Activated CD4-positive, alpha-beta memory T cell treated with anti-CD3 and anti-CD28 coated beads, Interleukin-2, amount 10 ng/mL, durations not matched to agents 7 days and 5 days (primary cell): ENCODE data around the gene C4orf17. TPM values are rescaled to one million over a fixed set of nuclear protein-coding genes. Genes with fewer than 3 reads are reported as not detected.
"Not testable (repeated sequence)": the region's sequence is repeated elsewhere in the genome, so short reads cannot be mapped to it uniquely, and the experiment has no call there.

ENCODE experiments used
- CTCF ChIA-PET: fragments of 350-600 bp; sonication (Branson Sonifier 250); formaldehyde crosslinking; loops from one replicate; lab custom pipeline; 2021; ENCODE audit warnings: antibody characterized with exemption, inconsistent platforms; lab: Charles Lee
- POLR2A ChIA-PET: fragments of 350-600 bp; sonication (Branson Sonifier 250); formaldehyde crosslinking; loops from one replicate; lab custom pipeline; 2021; ENCODE audit warnings: antibody characterized with exemption; lab: Charles Lee
- DNase-seq: peaks from one replicate; pipeline ENCODE4 v3.0.0-alpha.2; 2020
- H3K27ac Mint-ChIP-seq: one replicate; pipeline ENCODE4 v1.8.0; 2021; ENCODE audit warnings: mild to moderate bottlenecking, mixed read lengths
- H3K27me3 Mint-ChIP-seq: one replicate; pipeline ENCODE4 v1.8.0; 2021; ENCODE audit warnings: mixed read lengths
- H3K36me3 Mint-ChIP-seq: one replicate; pipeline ENCODE4 v1.8.0; 2021; ENCODE audit warnings: low read depth, mixed read lengths
- H3K4me1 Mint-ChIP-seq: one replicate; pipeline ENCODE4 v1.8.0; 2021; ENCODE audit warnings: mixed read lengths
- H3K4me3 Mint-ChIP-seq: one replicate; pipeline ENCODE4 v1.8.0; 2021; ENCODE audit warnings: mild to moderate bottlenecking, mixed read lengths
- H3K9me3 Mint-ChIP-seq: one replicate; pipeline ENCODE4 v1.8.0; 2021; ENCODE audit warnings: mixed read lengths
- total RNA-seq, 2 experiments: library from RNA; stranded (reverse); gene quantifications; one replicate each; pipeline ENCODE4 v1.2.3, GENCODE V29; 2021

C4orf17 gene
- total RNA-seq, 2 experiments from 2014 or later, result not detected

- Mint-ChIP-seq H3K27me3 (peaks cover 3% of the 10 kb centered on the region), H3K36me3 (no peaks in the 10 kb centered on the region), H3K4me3 (no peak overlapping the region), H3K9me3 (peaks cover 2% of the 10 kb centered on the region), H3K4me1 (peaks cover 27% of the 10 kb centered on the region), H3K27ac (no peak overlapping the region)
- ChIA-PET CTCF (no interaction called here), POLR2A (no interaction called here)
- DNase-seq, result no peak
Measured at GRCh38 chr4:99504804-99505502, 5.9 kb upstream of the C4orf17 start.

DNA sequence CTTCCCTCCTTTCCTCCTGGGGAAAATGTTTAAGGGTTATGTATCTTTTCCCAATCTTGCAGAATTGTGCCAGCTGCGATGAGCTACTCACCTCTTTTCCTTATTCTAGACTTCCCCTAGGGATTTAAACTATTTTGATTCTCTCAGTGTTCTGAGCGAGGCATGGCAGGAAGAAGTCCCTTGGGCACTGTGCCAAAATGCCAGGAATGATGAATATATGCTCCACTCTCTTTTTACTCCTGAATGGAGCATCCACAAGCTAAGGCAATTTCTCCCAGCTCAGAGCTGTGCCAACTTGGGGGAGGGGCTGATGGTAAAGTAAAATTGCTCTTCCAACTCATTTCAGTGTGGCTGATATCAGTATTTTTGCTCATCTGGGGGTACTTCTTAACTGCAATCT is 4.0 kb upstream of the C4orf17 start:
- Mint-ChIP-seq H3K27me3 (peaks cover 2% of the 10 kb centered on the region), H3K4me3 (no peak overlapping the region), H3K4me1 (peaks cover 27% of the 10 kb centered on the region), H3K9me3 (peaks cover 2% of the 10 kb centered on the region), H3K27ac (peak overlapping the region; percentile 0), H3K36me3 (no peaks in the 10 kb centered on the region)
- ChIA-PET CTCF (no interaction called here), POLR2A (no interaction called here)
- no peak for DNase-seq

DNA sequence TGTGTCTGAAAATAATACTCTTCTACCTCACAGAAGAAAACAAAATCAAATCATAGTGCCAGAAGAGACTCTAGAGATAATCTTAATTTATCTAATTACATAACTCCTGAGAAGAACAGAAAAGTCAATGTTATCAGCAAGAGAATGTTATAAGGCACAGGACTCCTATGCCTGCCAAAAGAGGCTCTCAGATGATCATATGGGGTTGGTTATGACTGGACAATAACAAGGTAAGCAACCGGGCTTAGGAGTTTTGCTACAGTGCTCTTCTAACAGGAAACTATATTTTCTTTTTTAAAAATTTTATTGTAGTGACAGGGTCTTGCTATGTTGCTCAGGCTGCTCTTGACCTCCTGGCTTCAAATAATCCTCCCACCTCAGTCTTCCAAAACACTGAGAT is 3.5 kb upstream of the C4orf17 start:
- Mint-ChIP-seq H3K4me3 (no peak overlapping the region), H3K9me3 (peaks cover 2% of the 10 kb centered on the region), H3K27ac (peak overlapping the region; percentile 66), H3K36me3 (no peaks in the 10 kb centered on the region), H3K27me3 (no peaks in the 10 kb centered on the region), H3K4me1 (peaks cover 27% of the 10 kb centered on the region)
- ChIA-PET POLR2A (interaction anchor here (1.1 to 1.2 kb wide), 5 partner anchors 56 to 578 kb away, joined by 4 to 7 read pairs (median 4); partner anchors contain the start of genes ADH5, DNAJB14, EIF4E and TRMT10A), CTCF (interaction anchor here (1.0 to 1.1 kb wide), 3 partner anchors 31 to 513 kb away, joined by 3 read pairs; no protein-coding TSS in a partner anchor)
- no peak for DNase-seq

GRCh38 chr4:99507762-99508161 is 3.1 kb upstream of the C4orf17 start:
- H3K9me3 Mint-ChIP-seq, result peaks cover 2% of the 10 kb centered on the region
- H3K27me3 Mint-ChIP-seq, result no peaks in the 10 kb centered on the region
- POLR2A ChIA-PET, result interaction anchor here (1.1 to 1.2 kb wide), 5 partner anchors 55 to 578 kb away, joined by 4 to 7 read pairs (median 4); partner anchors contain the start of genes ADH5, DNAJB14, EIF4E and TRMT10A
- H3K4me3 Mint-ChIP-seq, result no peak overlapping the region
- peak overlapping the region; percentile 66 for H3K27ac Mint-ChIP-seq
- DNase-seq, result peak; percentile 42
- CTCF ChIA-PET, result interaction anchor here (1.0 to 1.1 kb wide), 3 partner anchors 30 to 513 kb away, joined by 3 read pairs; no protein-coding TSS in a partner anchor
- peaks cover 27% of the 10 kb centered on the region for H3K4me1 Mint-ChIP-seq
- H3K36me3 Mint-ChIP-seq, result no peaks in the 10 kb centered on the region

DNA sequence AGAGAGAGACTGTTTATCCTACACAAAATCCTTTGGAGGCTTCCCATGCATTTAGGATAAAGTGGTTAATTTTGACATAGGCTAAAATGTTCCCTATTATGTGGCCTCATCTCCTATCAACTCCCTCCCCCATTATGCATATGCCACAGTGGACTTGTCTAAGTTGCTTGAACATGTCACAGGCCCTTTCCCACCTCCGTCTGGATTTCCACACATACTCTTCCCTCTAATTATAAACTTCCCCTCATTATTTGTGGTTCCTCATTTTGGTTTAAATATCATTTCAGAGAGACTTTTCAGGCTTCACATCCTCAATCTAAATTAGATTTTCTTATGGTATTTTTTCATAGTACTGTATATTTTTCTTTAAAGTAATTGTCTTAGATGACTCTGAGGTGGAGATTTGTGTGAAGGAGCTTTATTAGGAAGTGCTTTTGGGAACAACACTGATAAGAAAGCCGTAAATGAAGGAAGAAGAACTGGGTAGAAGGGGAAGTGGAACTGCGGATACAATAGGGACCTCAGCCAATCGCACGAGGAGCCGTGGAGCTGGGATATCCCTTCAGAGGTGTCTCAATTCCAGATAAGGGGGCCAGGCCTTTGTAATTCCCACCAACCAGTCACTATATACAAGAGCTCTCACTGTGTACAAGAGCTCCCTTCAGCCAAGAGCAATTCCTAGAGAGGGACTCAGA is 7.9 kb downstream of the C4orf17 start:
- H3K36me3 Mint-ChIP-seq, result no peaks in the 10 kb centered on the region
- DNase-seq, result no peak
- no peaks in the 10 kb centered on the region for H3K9me3 Mint-ChIP-seq
- POLR2A ChIA-PET, result no interaction called here
- no peak overlapping the region for H3K27ac Mint-ChIP-seq
- CTCF ChIA-PET, result interaction anchor here (0.6 kb wide), 1 partner anchor 472 kb away, joined by 4 read pairs; no protein-coding TSS in a partner anchor
- no peaks in the 10 kb centered on the region for H3K4me1 Mint-ChIP-seq
- H3K4me3 Mint-ChIP-seq, result no peak overlapping the region
- peaks cover 5% of the 10 kb centered on the region for H3K27me3 Mint-ChIP-seq

DNA sequence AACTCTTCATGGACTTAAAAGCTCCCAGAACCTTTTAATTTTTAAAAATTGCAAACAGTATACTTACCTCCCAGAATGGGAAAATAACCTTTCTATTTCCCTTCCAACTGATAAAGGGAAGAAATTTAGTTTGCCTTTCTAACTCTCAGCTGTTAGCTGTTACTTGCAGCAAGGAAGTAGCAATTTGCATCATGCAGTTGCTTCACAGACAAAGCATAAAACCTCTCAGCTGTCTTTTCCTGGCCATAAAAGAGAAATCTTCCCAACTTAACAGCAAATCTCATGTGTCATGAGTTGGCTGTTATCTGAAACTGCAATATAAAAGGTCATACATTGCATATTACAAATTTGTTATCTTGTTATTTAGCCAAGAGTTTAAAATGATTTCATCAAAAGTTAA is 18.4 kb downstream of the C4orf17 start:
- POLR2A ChIA-PET, result no interaction called here
- Mint-ChIP-seq H3K4me1 (no peaks in the 10 kb centered on the region), H3K36me3 (no peaks in the 10 kb centered on the region), H3K4me3 (no peak overlapping the region), H3K9me3 (no peaks in the 10 kb centered on the region), H3K27ac (no peak overlapping the region), H3K27me3 (peaks cover 32% of the 10 kb centered on the region)
- DNase-seq, result no peak
- CTCF ChIA-PET, result no interaction called here

GRCh38 chr4:99529956-99530355 is 19.1 kb downstream of the C4orf17 start:
- no peak overlapping the region for H3K4me3 Mint-ChIP-seq
- POLR2A ChIA-PET, result no interaction called here
- CTCF ChIA-PET, result no interaction called here

GRCh38 chr4:99534699-99535098 is 23.9 kb downstream of the C4orf17 start:
- peaks cover 18% of the 10 kb centered on the region for H3K27me3 Mint-ChIP-seq
- H3K27ac Mint-ChIP-seq, POLR2A ChIA-PET, DNase-seq, CTCF ChIA-PET, H3K36me3 Mint-ChIP-seq, H3K4me3 Mint-ChIP-seq, H3K4me1 Mint-ChIP-seq, H3K9me3 Mint-ChIP-seq: not testable (repeated sequence)

More at GRCh38 chr4:99529956-99530355, 19.1 kb downstream of the C4orf17 start:
- Mint-ChIP-seq H3K27me3 (peaks cover 31% of the 10 kb centered on the region), H3K36me3 (no peaks in the 10 kb centered on the region), H3K27ac (no peak overlapping the region), H3K4me1 (no peaks in the 10 kb centered on the region), H3K9me3 (no peaks in the 10 kb centered on the region)
- no peak for DNase-seq

DNA sequence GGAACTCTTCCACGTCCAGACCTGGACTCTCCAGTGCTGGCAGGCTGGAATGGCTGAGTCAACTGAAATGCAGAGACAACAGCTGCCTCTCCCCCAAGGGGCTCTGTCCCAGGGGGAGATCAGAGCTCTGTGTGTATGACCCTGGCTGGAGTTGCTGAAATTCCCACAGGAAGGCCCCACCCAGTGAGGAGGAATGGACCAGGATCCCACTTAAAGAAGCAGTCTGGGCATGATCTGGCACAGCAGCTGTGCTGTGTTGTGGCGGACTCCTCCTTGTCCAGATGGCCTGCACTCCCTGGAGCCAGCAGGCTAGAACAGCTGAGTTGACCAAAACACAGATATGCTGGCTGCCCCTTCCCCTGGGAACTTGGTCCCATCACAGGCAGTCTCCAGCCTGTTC is 25.4 kb downstream of the C4orf17 start:
- H3K4me1 Mint-ChIP-seq, result no peaks in the 10 kb centered on the region
- H3K36me3 Mint-ChIP-seq, result no peaks in the 10 kb centered on the region
- POLR2A ChIA-PET, result no interaction called here
- CTCF ChIA-PET, result no interaction called here
- DNase-seq, result no peak
- H3K27ac Mint-ChIP-seq, result no peak overlapping the region
- peaks cover 13% of the 10 kb centered on the region for H3K27me3 Mint-ChIP-seq
- H3K4me3 Mint-ChIP-seq, result no peak overlapping the region
- H3K9me3 Mint-ChIP-seq, result no peaks in the 10 kb centered on the region

DNA sequence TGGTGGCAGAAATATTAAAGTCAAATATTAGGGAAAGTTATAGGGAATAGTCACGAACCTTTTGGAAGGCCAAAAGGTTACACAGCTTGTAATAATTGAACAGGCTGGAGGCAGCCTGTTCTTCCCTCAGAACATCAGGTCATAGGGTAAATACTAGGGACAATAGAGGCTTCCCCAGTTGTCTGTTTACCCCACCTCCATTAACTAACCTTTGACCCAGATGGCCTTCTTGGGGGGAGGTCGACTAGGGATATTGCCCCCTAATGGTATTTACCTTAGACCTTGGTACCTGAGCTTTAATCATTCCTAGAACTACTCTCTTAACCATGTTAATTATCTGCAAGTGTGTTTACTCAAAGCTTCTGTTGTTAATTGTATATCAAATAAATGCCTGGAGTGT is 26.0 kb downstream of the C4orf17 start:
- no peak for DNase-seq
- Mint-ChIP-seq H3K4me3 (no peak overlapping the region), H3K36me3 (no peaks in the 10 kb centered on the region), H3K9me3 (no peaks in the 10 kb centered on the region), H3K27ac (no peak overlapping the region), H3K27me3 (peaks cover 8% of the 10 kb centered on the region), H3K4me1 (no peaks in the 10 kb centered on the region)
- POLR2A ChIA-PET, result no interaction called here
- CTCF ChIA-PET, result no interaction called here

DNA sequence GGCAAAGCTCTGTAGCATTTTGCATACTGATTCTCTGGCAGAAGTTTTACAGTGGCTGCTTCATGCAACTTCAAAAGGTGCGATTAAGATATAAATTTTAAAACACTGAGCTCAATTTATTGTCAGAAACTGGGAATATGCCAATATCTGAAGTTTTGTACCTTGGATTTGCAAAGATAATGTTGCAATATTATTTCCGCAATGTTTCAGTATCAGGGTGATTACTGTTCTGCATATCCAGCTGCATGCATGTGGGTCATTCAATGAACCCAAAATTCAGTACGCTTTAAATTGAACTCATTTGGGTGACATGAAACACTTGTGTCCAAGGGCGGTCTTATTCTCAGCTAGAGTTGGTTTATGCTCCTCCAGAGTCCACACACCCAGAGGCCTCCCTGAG is 26.9 kb downstream of the C4orf17 start:
- POLR2A ChIA-PET, result no interaction called here
- Mint-ChIP-seq H3K4me3 (no peak overlapping the region), H3K27ac (no peak overlapping the region), H3K27me3 (peaks cover 4% of the 10 kb centered on the region), H3K9me3 (no peaks in the 10 kb centered on the region), H3K36me3 (no peaks in the 10 kb centered on the region), H3K4me1 (no peaks in the 10 kb centered on the region)
- CTCF ChIA-PET, result interaction anchor here (0.8 kb wide), 1 partner anchor 30 kb away, joined by 3 read pairs; no protein-coding TSS in a partner anchor
- no peak for DNase-seq

GRCh38 chr4:99540277-99540939 is 29.6 kb downstream of the C4orf17 start:
- CTCF ChIA-PET, result no interaction called here
- Mint-ChIP-seq H3K27ac (no peak overlapping the region), H3K4me1 (no peaks in the 10 kb centered on the region), H3K27me3 (no peaks in the 10 kb centered on the region), H3K4me3 (no peak overlapping the region), H3K9me3 (no peaks in the 10 kb centered on the region), H3K36me3 (no peaks in the 10 kb centered on the region)
- POLR2A ChIA-PET, result no interaction called here
- DNase-seq, result no peak

DNA sequence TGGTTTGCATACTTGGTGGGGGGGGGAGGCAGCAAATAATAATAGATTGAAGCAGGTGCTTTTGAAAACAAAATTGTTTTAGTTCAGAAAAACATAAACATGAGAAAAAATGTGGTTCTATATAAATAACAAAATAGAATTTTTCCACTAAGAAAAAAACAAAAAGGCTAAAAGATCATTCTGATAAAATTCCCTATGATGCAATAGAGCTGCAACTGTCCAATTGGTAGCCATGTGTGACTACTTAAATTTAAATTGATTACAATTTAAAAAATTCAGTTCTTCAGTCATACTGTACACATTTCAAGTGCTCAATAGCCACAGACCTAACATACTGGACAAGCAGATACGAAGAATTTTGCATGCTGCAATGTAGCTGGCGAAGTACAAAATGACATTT is 42.1 kb downstream of the C4orf17 start:
- POLR2A ChIA-PET, result no interaction called here
- no peak for DNase-seq
- Mint-ChIP-seq H3K27me3 (no peaks in the 10 kb centered on the region), H3K36me3 (no peaks in the 10 kb centered on the region), H3K27ac (no peak overlapping the region), H3K4me3 (no peak overlapping the region), H3K9me3 (no peaks in the 10 kb centered on the region), H3K4me1 (no peaks in the 10 kb centered on the region)
- CTCF ChIA-PET, result interaction anchor here (0.8 to 1.2 kb wide), 2 partner anchors 11 to 255 kb away, joined by 3 read pairs; partner anchors contain the start of gene TRMT10A
